Measurements from ENCODE around the gene KCNQ1.

Gene KCNQ1

GRCh38 chr11:2527621-2528291 is 82.9 kb downstream of the KCNQ1 start:
- DNase-seq = no peak

- DNase-seq = no peak
Observed at GRCh38 chr11:2528301-2529050, 83.7 kb downstream of the KCNQ1 start.

GRCh38 chr11:2529173-2529572 is 84.4 kb downstream of the KCNQ1 start:
- no peak for DNase-seq

- no peak for DNase-seq
Observed at GRCh38 chr11:2529636-2530035, 84.8 kb downstream of the KCNQ1 start.

GRCh38 chr11:2530131-2530854 is 85.5 kb downstream of the KCNQ1 start:
- no peak for DNase-seq

GRCh38 chr11:2530855-2531200 is 86.0 kb downstream of the KCNQ1 start:
- DNase-seq = no peak

- peak; percentile 88 for DNase-seq
Observed at GRCh38 chr11:2531277-2531986, 86.6 kb downstream of the KCNQ1 start.

GRCh38 chr11:2531987-2532703 is 87.3 kb downstream of the KCNQ1 start:
- DNase-seq = no peak

- peak; percentile 96 for DNase-seq
Observed at GRCh38 chr11:2532704-2533586, 88.1 kb downstream of the KCNQ1 start.

GRCh38 chr11:2533587-2534133 is 88.9 kb downstream of the KCNQ1 start:
- peak; percentile 96 for DNase-seq

GRCh38 chr11:2534134-2534956 is 89.5 kb downstream of the KCNQ1 start:
- peak; percentile 90 for DNase-seq

GRCh38 chr11:2534957-2535672 is 90.3 kb downstream of the KCNQ1 start:
- DNase-seq = no peak

GRCh38 chr11:2535673-2536439 is 91.0 kb downstream of the KCNQ1 start:
- no peak for DNase-seq

GRCh38 chr11:2536440-2536989 is 91.7 kb downstream of the KCNQ1 start:
- DNase-seq = no peak

- DNase-seq = no peak
Observed at GRCh38 chr11:2537010-2537705, 92.3 kb downstream of the KCNQ1 start.

- no peak for DNase-seq
Observed at GRCh38 chr11:2537896-2538724, 93.3 kb downstream of the KCNQ1 start.

- DNase-seq = no peak
Observed at GRCh38 chr11:2538951-2539350, 94.1 kb downstream of the KCNQ1 start.

All from 8988T (cell line).